HCT116 (cell line): ENCODE measurements around the gene IL1B. TPM values are rescaled to one million over a fixed set of nuclear protein-coding genes. Genes with fewer than 3 reads are reported as not detected.

Experiments
- ATAC-seq: fragments of 200-7000 bp; cut with Tn5 transposase; 2 replicates; pipeline ENCODE4 v1.9.1; 2020; ENCODE audit warnings: mild to moderate bottlenecking, moderate library complexity
- BruUV-seq: library from RNA; stranded (reverse); fragments of 400-500 nt; replicated peaks from 2 replicates; lab custom pipeline; 2021; lab: Mats Ljungman, UMichigan
- CTCF ChIA-PET: fragments of 300-600 bp; sonication (Branson Sonifier 250); formaldehyde crosslinking; loops from one replicate; lab custom pipeline; 2021; ENCODE audit warnings: antibody characterized with exemption; lab: Charles Lee
- POLR2A ChIA-PET: fragments of 300-600, 350-600 bp; sonication (Branson Sonifier 250); formaldehyde crosslinking; loops from one replicate; lab custom pipeline; 2021; ENCODE audit warnings: antibody characterized with exemption; lab: Charles Lee
- RAD21 ChIA-PET, 2 experiments: fragments of 300-600 bp; sonication (Branson Sonifier 250); formaldehyde crosslinking; loops; one replicate each; lab custom pipeline; 2023; ENCODE audit warnings: low total read pairs in 2 of 2; ENCODE audit not compliant: uncharacterized antibody in 2 of 2, unreplicated experiment in 2 of 2, low non-redundant PET in 1 of 2; lab: Charles Lee
- DNase-seq: peaks from one replicate; pipeline ENCODE4 v3.0.0-alpha.2; 2010; ENCODE audit warnings: low read depth, low spot score
- H2AFZ ChIP-seq: fragments of 200-600 bp; shearing (Covaris generic), sonication (generic); 2 replicates; pipeline ENCODE4 v1.6.1; 2017; ENCODE audit warnings: low read depth, mixed run types, mixed read lengths, antibody characterized with exemption, low read length; ENCODE audit not compliant: poor library complexity, severe bottlenecking
- H3K27ac ChIP-seq: 2 replicates; pipeline ENCODE4 v1.5.1; 2012; ENCODE audit warnings: low read depth, low read length
- H3K27me3 ChIP-seq: fragments of 200-600 bp; sonication (generic); 2 replicates; pipeline ENCODE4 v1.6.1; 2016; ENCODE audit warnings: mixed run types, low read length, mixed read lengths; ENCODE audit not compliant: insufficient read depth
- H3K36me3 ChIP-seq, 2 experiments: fragments of 200-500 bp in 1 of 2; fragments of 200-600 bp in 1 of 2; sonication (Bioruptor generic) in 1 of 2; sonication (generic) in 1 of 2; 2 replicates each; pipeline versions ENCODE4 v1.5.1 to v1.6.1; 2014 to 2016; ENCODE audit warnings: low read length in 2 of 2, inconsistent platforms in 1 of 2, mixed read lengths in 1 of 2, mixed run types in 1 of 2; ENCODE audit not compliant: insufficient read depth in 2 of 2, control insufficient read depth in 1 of 2
- H3K4me1 ChIP-seq, 2 experiments: fragments of 200-600 bp in 1 of 2; sonication (generic) in 1 of 2; 2 replicates each; pipeline versions ENCODE4 v1.5.1 to v1.6.1; 2012 to 2017; ENCODE audit warnings: low read length in 2 of 2, inconsistent platforms in 1 of 2, mild to moderate bottlenecking in 1 of 2, mixed read lengths in 1 of 2, mixed run types in 1 of 2, moderate library complexity in 1 of 2; ENCODE audit not compliant: insufficient read depth in 2 of 2, control insufficient read depth in 1 of 2
- H3K4me2 ChIP-seq: fragments of 200-600 bp; sonication (generic); 2 replicates; pipeline ENCODE4 v1.6.1; 2017; ENCODE audit warnings: mixed run types, low read length, mixed read lengths
- H3K4me3 ChIP-seq, 2 experiments: fragments of 200-600 bp in 1 of 2; sonication (generic) in 1 of 2; replicated peaks in 1 of 2; 2 replicates each; pipeline ENCODE4 v1.5.1; 2011 to 2016; ENCODE audit warnings: low read length in 2 of 2, control low read depth in 1 of 2, low read depth in 1 of 2, mild to moderate bottlenecking in 1 of 2, mixed read lengths in 1 of 2, mixed run types in 1 of 2
- H3K79me2 ChIP-seq: fragments of 200-600 bp; sonication (generic); 2 replicates; pipeline ENCODE4 v1.6.1; 2017; ENCODE audit warnings: mild to moderate bottlenecking, mixed run types, low read length, moderate library complexity, mixed read lengths; ENCODE audit not compliant: insufficient read depth
- H3K9ac ChIP-seq: fragments of 200-600 bp; sonication (generic); 2 replicates; pipeline ENCODE4 v1.6.1; 2016; ENCODE audit warnings: low read length, mixed read lengths
- H3K9me2 ChIP-seq: fragments of 200-600 bp; sonication (generic), shearing (Covaris generic); 2 replicates; pipeline ENCODE4 v1.6.1; 2017; ENCODE audit warnings: mixed run types, mild to moderate bottlenecking, moderate library complexity; ENCODE audit not compliant: insufficient read depth
- H3K9me3 ChIP-seq, 2 experiments: fragments of 200-500 bp in 1 of 2; fragments of 200-600 bp in 1 of 2; sonication (Bioruptor generic) in 1 of 2; sonication (generic) in 1 of 2; 2 replicates each; pipeline ENCODE4 v1.6.1; 2014 to 2017; ENCODE audit warnings: low read length in 2 of 2, mixed read lengths in 2 of 2, inconsistent platforms in 1 of 2, low read depth in 1 of 2, mild to moderate bottlenecking in 1 of 2, mixed run types in 1 of 2, moderate library complexity in 1 of 2; ENCODE audit not compliant: control insufficient read depth in 1 of 2, insufficient read depth in 1 of 2
- H4K20me1 ChIP-seq: fragments of 200-600 bp; sonication (generic), shearing (Covaris generic); 2 replicates; pipeline ENCODE4 v1.6.1; 2017; ENCODE audit warnings: mixed run types, mild to moderate bottlenecking, moderate library complexity; ENCODE audit not compliant: insufficient read depth
- CTCF ChIP-seq, 3 experiments: fragments of 200-600 bp in 1 of 3; sonication (generic) in 1 of 3; IDR thresholded peaks in 2 of 3; conservative IDR thresholded peaks in 1 of 3; 2 replicates each; pipeline ENCODE4 v1.5.1; 2012 to 2017; ENCODE audit warnings: low read depth in 2 of 3, low read length in 2 of 3, antibody characterized with exemption in 1 of 3, borderline replicate concordance in 1 of 3, control low read depth in 1 of 3, mild to moderate bottlenecking in 1 of 3, mixed read lengths in 1 of 3, mixed run types in 1 of 3, moderate library complexity in 1 of 3; ENCODE audit not compliant: insufficient read depth in 1 of 3
- ELF1 ChIP-seq: IDR thresholded peaks from 2 replicates; pipeline ENCODE4 v1.6.1; 2012; ENCODE audit warnings: low read depth, borderline replicate concordance
- EZH2 ChIP-seq: fragments of 200-600 bp; sonication (generic); IDR thresholded peaks from 2 replicates; pipeline ENCODE4 v1.6.1; 2017; ENCODE audit warnings: antibody characterized with exemption, mixed run types
- JUND ChIP-seq: IDR thresholded peaks from 2 replicates; pipeline ENCODE4 v1.6.1; 2012
- POLR2AphosphoS5 ChIP-seq: IDR thresholded peaks from 2 replicates; pipeline ENCODE4 v1.6.1; 2011; ENCODE audit warnings: mild to moderate bottlenecking, low read depth, low read length, moderate library complexity
- RAD21 ChIP-seq: IDR thresholded peaks from 2 replicates; pipeline ENCODE4 v1.6.1; 2012; ENCODE audit warnings: low read depth, mild to moderate bottlenecking
- TCF7L2 ChIP-seq: IDR thresholded peaks from 2 replicates; pipeline ENCODE4 v1.7.0; 2011; ENCODE audit warnings: borderline replicate concordance, inconsistent platforms; ENCODE audit not compliant: insufficient read depth, insufficient read length; ENCODE audit errors: extremely low read depth
- intact Hi-C: fragments of 100-400 bp; cut with micrococcal nuclease; formaldehyde crosslinking; loops from 2 replicates; pipeline ENCODE4 v1.10.0; 2022
- total RNA-seq: library from RNA; stranded (reverse); gene quantifications from one replicate; pipeline ENCODE4 v1.2.1, GENCODE V29; 2021; ENCODE audit not compliant: unreplicated experiment

IL1B gene
- total RNA-seq, 1 experiment from 2014 or later = not detected

GRCh38 chr2:112782234-112782799 lies 54.3 kb downstream of the IL1B start:
- Histone ChIP-seq H3K9ac (no peak overlapping the region), H3K36me3 (no peaks in the 10 kb centered on the region), H3K9me3 (no peaks in the 10 kb centered on the region), H3K4me3 (no peak overlapping the region), H3K4me2 (no peak overlapping the region), H3K27ac (no peak overlapping the region), H3K4me1 (peaks cover 0 to 10% of the 10 kb centered on the region in 2 experiments; a peak in 2 of 4 replicates), H2AFZ (no peak overlapping the region), H3K9me2 (no peaks in the 10 kb centered on the region), H3K27me3 (no peaks in the 10 kb centered on the region), H4K20me1 (no peaks in the 10 kb centered on the region), H3K79me2 (no peaks in the 10 kb centered on the region)
- BruUV-seq = no TSS peak
- intact Hi-C loops = no loop called here
- TF ChIP-seq RAD21 (no peak), TCF7L2 (no peak), CTCF (IDR thresholded peaks at IDR 0.05 in 2 of 3, conservative IDR thresholded peaks at IDR 0.05 in 1 of 3; ENCODE audit: borderline replicate concordance in 1 of 3, insufficient read depth in 1 of 3, low read depth in 2 of 3, low read length in 2 of 3) (no peak), EZH2 (no peak), JUND (no peak), POLR2AphosphoS5 (no peak), ELF1 (no peak)
- POLR2A ChIA-PET = no interaction called here
- CTCF ChIA-PET = interaction anchor here (1.3 kb wide), 1 partner anchor 103 kb away, joined by 4 read pairs; no protein-coding TSS in a partner anchor
- RAD21 ChIA-PET = no interaction called here
- DNase-seq (no peak), ATAC-seq (no peak)

Other genes with a start within 250 kb of the IL1B start
- gene SLC20A1, start 190.8 kb downstream of the IL1B start, total RNA-seq = 154 TPM
- gene NT5DC4, start 115.8 kb downstream of the IL1B start, total RNA-seq = 0.22 TPM
- 27.5 TPM for gene CKAP2L, start 72.2 kb downstream of the IL1B start, total RNA-seq
- 0.10 TPM for gene IL1A, start 52.3 kb downstream of the IL1B start, total RNA-seq
- gene IL37, start 74.4 kb upstream of the IL1B start, total RNA-seq = not detected
- not detected for gene IL36G, start 141.2 kb upstream of the IL1B start, total RNA-seq
- gene IL36A, start 168.7 kb upstream of the IL1B start, total RNA-seq = not detected
- gene IL36B, start 216.1 kb upstream of the IL1B start, total RNA-seq = not detected
- gene IL36RN, start 222.4 kb upstream of the IL1B start, total RNA-seq = not detected
- not detected for gene IL1F10, start 231.2 kb upstream of the IL1B start, total RNA-seq